ENCODE data around the gene EPB41L3. TPM values are rescaled to one million over a fixed set of nuclear protein-coding genes. Genes with fewer than 3 reads are reported as not detected.

Gene EPB41L3
- total RNA-seq, 2 experiments from 2014 or later = not detected

- H3K4me2 ChIP-seq (ENCODE audit: low read length) = no peak overlapping the region
- no peaks in the 10 kb centered on the region for H3K4me1 ChIP-seq (ENCODE audit: insufficient read depth, low read length, poor library complexity, severe bottlenecking)
- ChIA-PET POLR2A (interaction anchor here (0.8 kb wide), 1 partner anchor 118 kb away, joined by 3 read pairs; no protein-coding TSS in a partner anchor), CTCF (ENCODE audit: unreplicated experiment) (interaction anchor here (0.5 kb wide), 1 partner anchor 38 kb away, joined by 3 read pairs; no protein-coding TSS in a partner anchor)
- no peak for DNase-seq (ENCODE audit: low spot score)
- no peaks in the 10 kb centered on the region for H3K36me3 ChIP-seq (ENCODE audit: insufficient read depth, low read length)
- no TSS peak for BruUV-seq (replicated peaks)
- no peaks in the 10 kb centered on the region for H3K79me2 ChIP-seq (ENCODE audit: insufficient read depth, low read depth, low read length)
- TF ChIP-seq CTCF (conservative IDR thresholded peaks at IDR 0.05; ENCODE audit: low read length) (no peak), EZH2phosphoT487 (IDR thresholded peaks at IDR 0.05; ENCODE audit: borderline replicate concordance, low read depth, low read length) (no peak)
- H3K27ac ChIP-seq (ENCODE audit: low read depth, low read length, poor library complexity, severe bottlenecking) = no peak overlapping the region
- H4K20me1 ChIP-seq (ENCODE audit: insufficient read depth, low read length) = no peaks in the 10 kb centered on the region
- intact Hi-C loops (cut with micrococcal nuclease; ENCODE audit: unreplicated experiment) = no loop called here
- no peak overlapping the region for H2AFZ ChIP-seq (ENCODE audit: low read length)
- no peaks in the 10 kb centered on the region for H3K9me2 ChIP-seq (ENCODE audit: insufficient read depth, low read length)
- no peaks in the 10 kb centered on the region for H3K9me3 ChIP-seq (ENCODE audit: low read length)
- H3K4me3 ChIP-seq (ENCODE audit: low read depth, low read length, poor library complexity, severe bottlenecking) = no peak overlapping the region
Measured at GRCh38 chr18:5429681-5430080, 114.1 kb downstream of the EPB41L3 start.

GRCh38 chr18:5425721-5426120 is 118.1 kb downstream of the EPB41L3 start:
- no peaks in the 10 kb centered on the region for H3K9me3 ChIP-seq (ENCODE audit: low read length)
- H3K27ac ChIP-seq (ENCODE audit: low read depth, low read length, poor library complexity, severe bottlenecking) = no peak overlapping the region
- no peak for DNase-seq (ENCODE audit: low spot score)
- TF ChIP-seq CTCF (conservative IDR thresholded peaks at IDR 0.05; ENCODE audit: low read length) (no peak), EZH2phosphoT487 (IDR thresholded peaks at IDR 0.05; ENCODE audit: borderline replicate concordance, low read depth, low read length) (no peak)
- no peak overlapping the region for H3K4me3 ChIP-seq (ENCODE audit: low read depth, low read length, poor library complexity, severe bottlenecking)
- H3K9me2 ChIP-seq (ENCODE audit: insufficient read depth, low read length) = no peaks in the 10 kb centered on the region
- H4K20me1 ChIP-seq (ENCODE audit: insufficient read depth, low read length) = no peaks in the 10 kb centered on the region
- no peaks in the 10 kb centered on the region for H3K36me3 ChIP-seq (ENCODE audit: insufficient read depth, low read length)
- H3K4me2 ChIP-seq (ENCODE audit: low read length) = no peak overlapping the region
- intact Hi-C loops (cut with micrococcal nuclease; ENCODE audit: unreplicated experiment) = loop anchor here (1.0 kb wide), 1 partner anchor 352 kb away; no protein-coding TSS in a partner anchor
- no peaks in the 10 kb centered on the region for H3K79me2 ChIP-seq (ENCODE audit: insufficient read depth, low read depth, low read length)
- POLR2A ChIA-PET = interaction anchor here (0.7 kb wide), 1 partner anchor 16 kb away, joined by 4 read pairs; no protein-coding TSS in a partner anchor
- BruUV-seq (replicated peaks) = no TSS peak
- no peak overlapping the region for H2AFZ ChIP-seq (ENCODE audit: low read length)
- CTCF ChIA-PET (ENCODE audit: unreplicated experiment) = no interaction called here
- no peaks in the 10 kb centered on the region for H3K4me1 ChIP-seq (ENCODE audit: insufficient read depth, low read length, poor library complexity, severe bottlenecking)

GRCh38 chr18:5424903-5425664 is 118.7 kb downstream of the EPB41L3 start:
- Histone ChIP-seq H4K20me1 (ENCODE audit: insufficient read depth, low read length) (no peaks in the 10 kb centered on the region), H3K9me2 (ENCODE audit: insufficient read depth, low read length) (no peaks in the 10 kb centered on the region), H2AFZ (ENCODE audit: low read length) (no peak overlapping the region), H3K27ac (ENCODE audit: low read depth, low read length, poor library complexity, severe bottlenecking) (no peak overlapping the region), H3K4me2 (ENCODE audit: low read length) (no peak overlapping the region), H3K4me3 (ENCODE audit: low read depth, low read length, poor library complexity, severe bottlenecking) (no peak overlapping the region), H3K4me1 (ENCODE audit: insufficient read depth, low read length, poor library complexity, severe bottlenecking) (no peaks in the 10 kb centered on the region), H3K36me3 (ENCODE audit: insufficient read depth, low read length) (no peaks in the 10 kb centered on the region), H3K9me3 (ENCODE audit: low read length) (no peaks in the 10 kb centered on the region), H3K79me2 (ENCODE audit: insufficient read depth, low read depth, low read length) (no peaks in the 10 kb centered on the region)
- POLR2A ChIA-PET = interaction anchor here (0.7 kb wide), 1 partner anchor 17 kb away, joined by 4 read pairs; no protein-coding TSS in a partner anchor
- intact Hi-C loops (cut with micrococcal nuclease; ENCODE audit: unreplicated experiment) = loop anchor here (1.0 kb wide), 1 partner anchor 352 kb away; no protein-coding TSS in a partner anchor
- CTCF ChIA-PET (ENCODE audit: unreplicated experiment) = no interaction called here
- peak; percentile 62 for DNase-seq (ENCODE audit: low spot score)
- TF ChIP-seq EZH2phosphoT487 (IDR thresholded peaks at IDR 0.05; ENCODE audit: borderline replicate concordance, low read depth, low read length) = no peak
- peak; percentile 83 for TF ChIP-seq CTCF (conservative IDR thresholded peaks at IDR 0.05; ENCODE audit: low read length)
- no TSS peak for BruUV-seq (replicated peaks)

Data from OCI-LY7 (cell line).